HS-5 (cell line): Measurements from ENCODE around the gene ARPC2.
A peak's percentile ranks its signal among the peaks of the same experiment; 100 is the strongest.
"Not testable (repeated sequence)": the region's sequence is repeated elsewhere in the genome, so short reads cannot be mapped to it uniquely, and the experiment has no call there.

Source experiments
- DNase-seq: peaks from one replicate; pipeline ENCODE4 v3.0.0-alpha.2; 2012; ENCODE audit warnings: low read depth

The ARPC2 gene

DNA sequence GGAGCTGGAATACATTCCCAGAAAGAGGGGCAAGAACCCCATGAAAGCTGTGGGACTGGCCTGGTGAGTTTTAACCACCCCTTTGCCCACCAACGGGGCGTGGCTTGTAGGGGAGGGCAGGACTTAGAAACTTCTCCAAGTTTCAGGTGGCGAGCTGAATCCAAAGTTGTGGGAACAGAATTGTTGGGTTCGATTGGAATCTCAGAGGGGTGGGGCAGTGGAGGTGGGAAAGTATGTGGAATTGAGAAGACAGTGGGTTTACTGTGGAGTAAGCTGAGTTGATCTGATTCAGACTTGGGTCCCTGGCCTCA is 54.5 kb downstream of the ARPC2 start:
- DNase-seq = no peak

DNA sequence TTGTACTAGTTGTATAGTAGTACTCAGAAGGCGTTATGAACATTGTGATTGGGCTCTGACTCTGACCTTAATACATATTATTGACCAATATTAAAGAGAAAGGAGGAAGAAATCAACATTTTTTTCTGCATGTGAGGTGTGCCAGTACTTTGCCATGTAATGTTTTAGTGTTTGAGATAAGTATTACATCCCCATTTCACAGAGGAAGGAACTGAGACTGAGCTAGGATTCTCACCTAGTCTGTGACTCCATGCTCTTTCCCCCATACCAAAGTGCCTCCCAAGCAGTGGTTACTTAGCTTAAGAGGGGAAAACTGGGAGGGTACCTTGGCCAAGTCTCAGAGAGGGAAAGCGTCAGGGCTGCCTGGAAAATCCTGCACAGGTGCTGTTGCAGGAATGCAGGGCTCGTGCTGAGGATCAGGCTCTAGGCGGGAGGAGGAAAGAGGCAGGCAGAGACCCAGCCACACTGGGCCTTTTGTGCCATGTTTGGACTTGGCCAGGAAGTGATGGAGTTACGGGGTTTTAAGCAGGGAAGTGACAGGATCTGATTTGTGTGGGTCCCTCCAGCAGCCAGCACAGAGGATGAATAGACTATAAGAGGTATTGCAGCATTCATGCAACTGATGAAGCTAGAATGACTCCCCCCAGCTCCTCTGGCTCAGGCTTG is 55.0 kb downstream of the ARPC2 start:
- DNase-seq = no peak

DNA sequence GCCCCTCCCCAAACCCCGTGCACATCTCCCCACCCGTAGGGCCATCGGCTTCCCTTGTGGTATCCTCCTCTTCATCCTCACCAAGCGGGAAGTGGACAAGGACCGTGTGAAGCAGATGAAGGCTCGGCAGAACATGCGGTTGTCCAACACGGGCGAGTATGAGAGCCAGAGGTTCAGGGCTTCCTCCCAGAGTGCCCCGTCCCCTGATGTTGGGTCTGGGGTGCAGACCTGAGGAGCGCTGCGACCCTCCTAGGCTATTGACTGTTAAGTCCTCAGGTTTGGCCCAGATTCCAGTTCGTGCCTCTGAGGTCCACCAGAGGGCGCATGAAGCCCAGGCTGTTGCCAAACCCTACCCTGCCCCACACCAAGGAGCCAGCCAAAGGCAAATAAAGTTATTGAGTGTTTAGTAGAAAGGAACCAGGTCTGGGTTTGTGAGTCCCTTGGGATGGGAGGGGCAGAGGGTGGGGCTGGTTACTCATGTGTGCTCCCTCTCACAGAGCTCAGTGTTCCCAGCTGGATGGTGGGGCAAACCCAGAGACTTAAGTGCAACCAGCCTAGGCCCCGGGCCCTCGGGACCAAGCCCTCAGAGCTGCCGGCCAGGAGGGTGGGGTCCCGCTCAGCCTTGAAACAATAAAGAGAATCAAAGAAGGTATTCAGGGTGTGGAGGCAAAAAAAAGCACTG is 55.7 kb downstream of the ARPC2 start:
- peak; percentile 90 for DNase-seq

- DNase-seq = not testable (repeated sequence)
These were observed 56.4 kb downstream of the ARPC2 start for GRCh38 chr2:218273214-218273907.

DNA sequence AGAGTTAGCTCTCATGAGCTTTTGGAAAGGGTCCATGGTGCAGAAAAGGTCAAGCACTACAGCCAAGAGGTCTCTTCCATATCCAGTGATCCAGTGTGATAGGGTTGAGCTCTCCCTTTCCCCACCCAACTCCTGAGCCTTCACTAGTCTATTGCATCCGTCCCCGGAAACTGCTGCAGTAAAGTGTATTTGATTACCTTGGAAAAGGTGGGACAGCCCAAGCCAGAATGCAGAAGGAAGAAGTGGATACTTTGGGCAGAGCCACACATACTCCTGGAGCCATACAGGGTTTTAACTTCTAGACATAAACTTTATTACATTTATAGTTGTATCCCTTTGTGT is 56.9 kb downstream of the ARPC2 start:
- DNase-seq = no peak

DNA sequence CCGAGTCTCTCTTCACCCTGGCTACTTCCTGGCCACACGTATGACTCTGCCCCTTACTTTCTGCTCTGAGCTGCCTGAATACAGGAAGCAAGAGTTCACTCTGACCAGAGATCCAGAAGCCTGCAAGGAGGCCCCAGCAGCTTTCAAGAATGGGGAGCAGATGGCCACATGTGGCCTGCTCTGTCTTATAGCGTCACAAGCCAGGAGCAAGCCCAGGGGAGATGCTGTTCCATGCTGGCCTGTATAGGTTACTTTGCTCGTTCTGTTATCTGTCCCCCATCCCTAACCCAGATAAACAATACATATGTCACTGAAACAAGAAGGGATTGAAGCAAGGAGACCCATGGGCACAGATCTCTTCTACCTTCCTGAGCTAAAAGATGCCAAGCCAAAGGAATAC is 57.6 kb downstream of the ARPC2 start:
- no peak for DNase-seq

GRCh38 chr2:218275371-218276072 is 58.5 kb downstream of the ARPC2 start:
- no peak for DNase-seq

DNA sequence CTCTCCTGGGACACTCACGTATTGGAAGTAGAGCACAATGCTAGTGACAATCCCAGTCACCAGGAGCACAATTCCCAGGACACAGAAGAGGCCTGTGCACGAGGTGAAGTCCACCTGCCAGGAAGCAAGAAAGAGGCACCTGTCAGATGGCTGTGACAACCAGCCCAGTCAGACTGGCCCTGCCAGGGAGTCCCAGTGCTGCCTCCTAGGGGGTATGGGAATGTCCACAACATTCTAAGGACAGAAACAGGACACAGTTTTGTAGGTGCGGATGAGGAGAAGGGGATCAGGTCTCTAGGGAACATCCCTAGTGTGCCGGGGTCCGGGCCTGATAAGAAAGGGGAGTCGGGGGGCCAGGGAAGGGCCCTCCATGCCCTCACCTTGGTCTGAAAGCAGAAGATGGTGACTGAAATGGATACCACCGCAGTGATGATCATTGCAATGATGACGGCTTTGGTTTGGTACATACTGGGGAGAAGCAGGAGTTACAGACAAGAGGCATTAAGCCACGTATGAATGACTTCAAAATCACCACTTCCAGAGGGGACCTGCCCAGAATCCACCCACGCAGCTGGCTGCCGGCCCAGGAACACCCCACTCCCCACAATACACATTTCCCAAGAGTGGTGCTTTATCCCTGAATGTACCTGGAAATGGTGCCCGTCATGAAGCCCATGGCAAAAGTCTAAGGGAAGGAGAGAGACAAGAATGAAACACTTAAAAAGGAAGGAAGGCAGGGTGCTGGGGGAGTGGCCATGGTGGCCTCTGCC is 60.2 kb downstream of the ARPC2 start:
- no peak for DNase-seq

GRCh38 chr2:218277921-218278320 is 60.9 kb downstream of the ARPC2 start:
- no peak for DNase-seq

- DNase-seq = no peak
These were observed 61.8 kb downstream of the ARPC2 start for GRCh38 chr2:218278531-218279360.

DNA sequence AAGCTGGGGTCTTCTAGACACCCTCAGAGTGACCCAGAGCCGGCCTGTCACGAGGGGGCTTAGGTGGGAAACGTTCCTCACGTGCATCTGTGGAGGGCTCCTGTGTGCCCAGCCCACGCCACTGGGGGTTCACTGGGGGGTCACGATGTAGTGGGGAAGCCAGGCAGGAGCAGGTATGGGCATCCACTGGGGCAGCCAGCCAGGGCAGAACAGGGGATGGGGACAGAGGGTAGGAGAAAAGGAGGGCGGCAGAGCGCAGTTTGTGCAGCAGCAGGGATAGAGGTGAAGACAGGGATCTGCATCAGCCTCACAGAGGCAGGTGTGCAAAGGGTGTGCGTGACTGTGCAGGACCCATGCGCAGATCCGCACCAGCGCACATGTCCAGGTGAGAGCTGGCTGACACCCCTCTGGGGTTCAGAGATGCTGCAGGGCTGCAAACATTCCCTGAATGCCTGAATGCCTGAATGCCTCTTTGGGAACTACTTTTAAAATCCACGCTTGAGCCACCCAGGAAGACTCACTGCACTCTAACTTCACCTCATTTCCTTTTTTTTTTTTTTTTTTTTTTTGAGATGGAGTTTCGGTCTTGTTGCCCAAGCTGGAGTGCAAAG is 63.4 kb downstream of the ARPC2 start:
- no peak for DNase-seq

GRCh38 chr2:218281449-218281848 is 64.5 kb downstream of the ARPC2 start:
- DNase-seq = no peak

GRCh38 chr2:218282173-218282991 is 65.4 kb downstream of the ARPC2 start:
- DNase-seq = no peak

GRCh38 chr2:218284106-218284811 is 67.3 kb downstream of the ARPC2 start:
- DNase-seq = peak; percentile 53

- DNase-seq = no peak
These were observed 68.6 kb downstream of the ARPC2 start for GRCh38 chr2:218285604-218286003.

- peak; percentile 95 for DNase-seq
These were observed 69.8 kb downstream of the ARPC2 start for GRCh38 chr2:218286570-218287459.

GRCh38 chr2:218289639-218290315 is 72.8 kb downstream of the ARPC2 start:
- no peak for DNase-seq
